HCT116 (cell line): ENCODE measurements around the gene PKHD1. TPM values are rescaled to one million over a fixed set of nuclear protein-coding genes. Genes with fewer than 3 reads are reported as not detected.
"Not testable (repeated sequence)": the region's sequence is repeated elsewhere in the genome, so short reads cannot be mapped to it uniquely, and the experiment has no call there.

ENCODE experiments used
- ATAC-seq: fragments of 200-7000 bp; cut with Tn5 transposase; 2 replicates; pipeline ENCODE4 v1.9.1; 2020; ENCODE audit warnings: mild to moderate bottlenecking, moderate library complexity
- BruUV-seq: library from RNA; stranded (reverse); fragments of 400-500 nt; replicated peaks from 2 replicates; lab custom pipeline; 2021; lab: Mats Ljungman, UMichigan
- CTCF ChIA-PET: fragments of 300-600 bp; sonication (Branson Sonifier 250); formaldehyde crosslinking; loops from one replicate; lab custom pipeline; 2021; ENCODE audit warnings: antibody characterized with exemption; lab: Charles Lee
- POLR2A ChIA-PET: fragments of 300-600, 350-600 bp; sonication (Branson Sonifier 250); formaldehyde crosslinking; loops from one replicate; lab custom pipeline; 2021; ENCODE audit warnings: antibody characterized with exemption; lab: Charles Lee
- RAD21 ChIA-PET, 2 experiments: fragments of 300-600 bp; sonication (Branson Sonifier 250); formaldehyde crosslinking; loops; one replicate each; lab custom pipeline; 2023; ENCODE audit warnings: low total read pairs in 2 of 2; ENCODE audit not compliant: uncharacterized antibody in 2 of 2, unreplicated experiment in 2 of 2, low non-redundant PET in 1 of 2; lab: Charles Lee
- DNase-seq: peaks from one replicate; pipeline ENCODE4 v3.0.0-alpha.2; 2010; ENCODE audit warnings: low read depth, low spot score
- H2AFZ ChIP-seq: fragments of 200-600 bp; shearing (Covaris generic), sonication (generic); 2 replicates; pipeline ENCODE4 v1.6.1; 2017; ENCODE audit warnings: low read depth, mixed run types, mixed read lengths, antibody characterized with exemption, low read length; ENCODE audit not compliant: poor library complexity, severe bottlenecking
- H3K27ac ChIP-seq: 2 replicates; pipeline ENCODE4 v1.5.1; 2012; ENCODE audit warnings: low read depth, low read length
- H3K27me3 ChIP-seq: fragments of 200-600 bp; sonication (generic); 2 replicates; pipeline ENCODE4 v1.6.1; 2016; ENCODE audit warnings: mixed run types, low read length, mixed read lengths; ENCODE audit not compliant: insufficient read depth
- H3K36me3 ChIP-seq, 2 experiments: fragments of 200-500 bp in 1 of 2; fragments of 200-600 bp in 1 of 2; sonication (Bioruptor generic) in 1 of 2; sonication (generic) in 1 of 2; 2 replicates each; pipeline versions ENCODE4 v1.5.1 to v1.6.1; 2014 to 2016; ENCODE audit warnings: low read length in 2 of 2, inconsistent platforms in 1 of 2, mixed read lengths in 1 of 2, mixed run types in 1 of 2; ENCODE audit not compliant: insufficient read depth in 2 of 2, control insufficient read depth in 1 of 2
- H3K4me1 ChIP-seq, 2 experiments: fragments of 200-600 bp in 1 of 2; sonication (generic) in 1 of 2; 2 replicates each; pipeline versions ENCODE4 v1.5.1 to v1.6.1; 2012 to 2017; ENCODE audit warnings: low read length in 2 of 2, inconsistent platforms in 1 of 2, mild to moderate bottlenecking in 1 of 2, mixed read lengths in 1 of 2, mixed run types in 1 of 2, moderate library complexity in 1 of 2; ENCODE audit not compliant: insufficient read depth in 2 of 2, control insufficient read depth in 1 of 2
- H3K4me2 ChIP-seq: fragments of 200-600 bp; sonication (generic); 2 replicates; pipeline ENCODE4 v1.6.1; 2017; ENCODE audit warnings: mixed run types, low read length, mixed read lengths
- H3K4me3 ChIP-seq, 2 experiments: fragments of 200-600 bp in 1 of 2; sonication (generic) in 1 of 2; replicated peaks in 1 of 2; 2 replicates each; pipeline ENCODE4 v1.5.1; 2011 to 2016; ENCODE audit warnings: low read length in 2 of 2, control low read depth in 1 of 2, low read depth in 1 of 2, mild to moderate bottlenecking in 1 of 2, mixed read lengths in 1 of 2, mixed run types in 1 of 2
- H3K79me2 ChIP-seq: fragments of 200-600 bp; sonication (generic); 2 replicates; pipeline ENCODE4 v1.6.1; 2017; ENCODE audit warnings: mild to moderate bottlenecking, mixed run types, low read length, moderate library complexity, mixed read lengths; ENCODE audit not compliant: insufficient read depth
- H3K9ac ChIP-seq: fragments of 200-600 bp; sonication (generic); 2 replicates; pipeline ENCODE4 v1.6.1; 2016; ENCODE audit warnings: low read length, mixed read lengths
- H3K9me2 ChIP-seq: fragments of 200-600 bp; sonication (generic), shearing (Covaris generic); 2 replicates; pipeline ENCODE4 v1.6.1; 2017; ENCODE audit warnings: mixed run types, mild to moderate bottlenecking, moderate library complexity; ENCODE audit not compliant: insufficient read depth
- H3K9me3 ChIP-seq, 2 experiments: fragments of 200-500 bp in 1 of 2; fragments of 200-600 bp in 1 of 2; sonication (Bioruptor generic) in 1 of 2; sonication (generic) in 1 of 2; 2 replicates each; pipeline ENCODE4 v1.6.1; 2014 to 2017; ENCODE audit warnings: low read length in 2 of 2, mixed read lengths in 2 of 2, inconsistent platforms in 1 of 2, low read depth in 1 of 2, mild to moderate bottlenecking in 1 of 2, mixed run types in 1 of 2, moderate library complexity in 1 of 2; ENCODE audit not compliant: control insufficient read depth in 1 of 2, insufficient read depth in 1 of 2
- H4K20me1 ChIP-seq: fragments of 200-600 bp; sonication (generic), shearing (Covaris generic); 2 replicates; pipeline ENCODE4 v1.6.1; 2017; ENCODE audit warnings: mixed run types, mild to moderate bottlenecking, moderate library complexity; ENCODE audit not compliant: insufficient read depth
- ATF3 ChIP-seq: IDR thresholded peaks from 2 replicates; pipeline ENCODE4 v1.6.1; 2012
- CBX3 ChIP-seq: IDR thresholded peaks from 2 replicates; pipeline ENCODE4 v1.6.1; 2012; ENCODE audit warnings: low read depth
- CEBPB ChIP-seq: IDR thresholded peaks from 2 replicates; pipeline ENCODE4 v1.6.1; 2012; ENCODE audit warnings: low read depth
- CTCF ChIP-seq, 3 experiments: fragments of 200-600 bp in 1 of 3; sonication (generic) in 1 of 3; IDR thresholded peaks in 2 of 3; conservative IDR thresholded peaks in 1 of 3; 2 replicates each; pipeline ENCODE4 v1.5.1; 2012 to 2017; ENCODE audit warnings: low read depth in 2 of 3, low read length in 2 of 3, antibody characterized with exemption in 1 of 3, borderline replicate concordance in 1 of 3, control low read depth in 1 of 3, mild to moderate bottlenecking in 1 of 3, mixed read lengths in 1 of 3, mixed run types in 1 of 3, moderate library complexity in 1 of 3; ENCODE audit not compliant: insufficient read depth in 1 of 3
- ELF1 ChIP-seq: IDR thresholded peaks from 2 replicates; pipeline ENCODE4 v1.6.1; 2012; ENCODE audit warnings: low read depth, borderline replicate concordance
- EZH2phosphoT487 ChIP-seq: fragments of 200-600 bp; IDR thresholded peaks from 2 replicates; pipeline ENCODE4 v1.6.1; 2018; ENCODE audit warnings: antibody characterized with exemption, borderline replicate concordance
- FOSL1 ChIP-seq: IDR thresholded peaks from 2 replicates; pipeline ENCODE4 v1.6.1; 2012; ENCODE audit warnings: low read depth
- POLR2AphosphoS5 ChIP-seq: IDR thresholded peaks from 2 replicates; pipeline ENCODE4 v1.6.1; 2011; ENCODE audit warnings: mild to moderate bottlenecking, low read depth, low read length, moderate library complexity
- REST ChIP-seq: IDR thresholded peaks from 2 replicates; pipeline ENCODE4 v1.6.1; 2012; ENCODE audit warnings: low read depth
- SIN3A ChIP-seq: IDR thresholded peaks from 2 replicates; pipeline ENCODE4 v1.6.1; 2012; ENCODE audit warnings: low read depth
- SP1 ChIP-seq: IDR thresholded peaks from 2 replicates; pipeline ENCODE4 v1.6.1; 2012; ENCODE audit warnings: low read depth
- SRF ChIP-seq: IDR thresholded peaks from 2 replicates; pipeline ENCODE4 v1.6.1; 2012; ENCODE audit warnings: low read depth
- TCF7L2 ChIP-seq: IDR thresholded peaks from 2 replicates; pipeline ENCODE4 v1.7.0; 2011; ENCODE audit warnings: borderline replicate concordance, inconsistent platforms; ENCODE audit not compliant: insufficient read depth, insufficient read length; ENCODE audit errors: extremely low read depth
- ZNF274 ChIP-seq: fragments of 200-500 bp; sonication (Bioruptor generic); IDR thresholded peaks from 2 replicates; pipeline ENCODE4 v1.6.1; 2014; ENCODE audit warnings: mild to moderate bottlenecking, low read depth, low read length, inconsistent platforms
- intact Hi-C: fragments of 100-400 bp; cut with micrococcal nuclease; formaldehyde crosslinking; loops from 2 replicates; pipeline ENCODE4 v1.10.0; 2022
- total RNA-seq: library from RNA; stranded (reverse); gene quantifications from one replicate; pipeline ENCODE4 v1.2.1, GENCODE V29; 2021; ENCODE audit not compliant: unreplicated experiment

PKHD1 gene
- total RNA-seq, 1 experiment from 2014 or later, result not detected

- H3K9ac ChIP-seq, DNase-seq, H3K9me2 ChIP-seq, CTCF ChIA-PET, H2AFZ ChIP-seq, H3K27ac ChIP-seq, BruUV-seq, ATAC-seq, H3K9me3 ChIP-seq, H3K4me3 ChIP-seq, RAD21 ChIA-PET, H4K20me1 ChIP-seq, H3K4me1 ChIP-seq, H3K4me2 ChIP-seq, H3K27me3 ChIP-seq, H3K79me2 ChIP-seq, POLR2A ChIA-PET, H3K36me3 ChIP-seq: not testable (repeated sequence)
- intact Hi-C loops, result loop anchor here (10.0 kb wide), 1 partner anchor 1038 kb away; the partner anchor contains the start of gene TFAP2B
These were observed 234.3 kb downstream of the PKHD1 start for GRCh38 chr6:51853109-51853508.

- no peaks in the 10 kb centered on the region for H3K4me1 ChIP-seq
- intact Hi-C loops, result no loop called here
- no peaks in the 10 kb centered on the region for H3K9me3 ChIP-seq
- H3K36me3 ChIP-seq, result no peaks in the 10 kb centered on the region
- BruUV-seq, result no TSS peak
- ChIA-PET RAD21 (no interaction called here), POLR2A (no interaction called here), CTCF (no interaction called here)
- DNase-seq (no peak), ATAC-seq (no peak)
- H3K9ac ChIP-seq, result no peak overlapping the region
- no peaks in the 10 kb centered on the region for H3K27me3 ChIP-seq
- H3K27ac ChIP-seq, result no peak overlapping the region
- no peak overlapping the region for H3K4me3 ChIP-seq
- no peaks in the 10 kb centered on the region for H4K20me1 ChIP-seq
- H3K9me2 ChIP-seq, result no peaks in the 10 kb centered on the region
- no peak for TF ChIP-seq CTCF (IDR thresholded peaks at IDR 0.05 in 2 of 3, conservative IDR thresholded peaks at IDR 0.05 in 1 of 3; ENCODE audit: borderline replicate concordance in 1 of 3, insufficient read depth in 1 of 3, low read depth in 2 of 3, low read length in 2 of 3)
- no peak for TF ChIP-seq REST
- no peak for TF ChIP-seq SRF
- no peak for TF ChIP-seq EZH2phosphoT487
- TF ChIP-seq CBX3, result no peak
- no peak for TF ChIP-seq ATF3
- TF ChIP-seq POLR2AphosphoS5, result no peak
- no peak for TF ChIP-seq ZNF274
- TF ChIP-seq FOSL1, result no peak
- no peak for TF ChIP-seq CEBPB
- TF ChIP-seq TCF7L2, result no peak
- no peak for TF ChIP-seq ELF1
- no peak for TF ChIP-seq SIN3A
- no peak for TF ChIP-seq SP1
- no peak overlapping the region for H2AFZ ChIP-seq
- H3K79me2 ChIP-seq, result no peaks in the 10 kb centered on the region
- H3K4me2 ChIP-seq, result no peak overlapping the region
These were observed 240.9 kb downstream of the PKHD1 start for GRCh38 chr6:51846531-51846930.
